WERI-Rb-1 (cell line): Measurements from ENCODE around the gene LPAR5.

Source experiments
- DNase-seq: peaks from one replicate; pipeline ENCODE4 v3.0.0-alpha.2; 2020
- H3K27ac ChIP-seq: fragments of 250-450 bp; sonication (Bioruptor Pico); 2 replicates; pipeline ENCODE4 v1.5.1; 2020; ENCODE audit warnings: mild to moderate bottlenecking, moderate library complexity
- H3K27me3 ChIP-seq: fragments of 250-450 bp; sonication (Bioruptor Pico); 2 replicates; pipeline ENCODE4 v1.5.1; 2021; ENCODE audit warnings: mild to moderate bottlenecking, low read depth, moderate library complexity; ENCODE audit not compliant: insufficient read depth, severe bottlenecking
- H3K36me3 ChIP-seq: fragments of 250-450 bp; sonication (Bioruptor Pico); 2 replicates; pipeline ENCODE4 v1.5.1; 2020; ENCODE audit warnings: mild to moderate bottlenecking, moderate library complexity
- H3K4me3 ChIP-seq: 2 replicates; pipeline ENCODE4 v1.5.1; 2011; ENCODE audit warnings: low read depth, mild to moderate bottlenecking, control low read depth, low read length
- H3K9me3 ChIP-seq: fragments of 250-450 bp; sonication (Bioruptor Pico); 2 replicates; pipeline ENCODE4 v1.5.1; 2021; ENCODE audit warnings: mild to moderate bottlenecking, moderate library complexity; ENCODE audit not compliant: severe bottlenecking
- CTCF ChIP-seq: IDR thresholded peaks from 2 replicates; pipeline ENCODE4 v1.5.1; 2011; ENCODE audit warnings: low read depth, mild to moderate bottlenecking, control low read depth, inconsistent platforms, low read length

Gene LPAR5

GRCh38 chr12:6626654-6627283, 9.0 kb downstream of the LPAR5 start:
- H3K27me3 ChIP-seq: no peaks in the 10 kb centered on the region
- no peak overlapping the region for H3K27ac ChIP-seq
- no peak for DNase-seq
- no peak overlapping the region for H3K4me3 ChIP-seq
- H3K9me3 ChIP-seq: no peaks in the 10 kb centered on the region
- H3K36me3 ChIP-seq: no peaks in the 10 kb centered on the region
- TF ChIP-seq CTCF: no peak

- no peak for TF ChIP-seq CTCF
- no peak for DNase-seq
- Histone ChIP-seq H3K4me3 (no peak overlapping the region), H3K27ac (no peak overlapping the region), H3K36me3 (no peaks in the 10 kb centered on the region), H3K27me3 (no peaks in the 10 kb centered on the region), H3K9me3 (no peaks in the 10 kb centered on the region)
Measured at GRCh38 chr12:6620885-6621274, 14.9 kb downstream of the LPAR5 start.

GRCh38 chr12:6620137-6620884, 15.4 kb downstream of the LPAR5 start:
- no peak overlapping the region for H3K27ac ChIP-seq
- H3K9me3 ChIP-seq: no peaks in the 10 kb centered on the region
- H3K4me3 ChIP-seq: no peak overlapping the region
- 0 out of 2 replicates have a peak, but pooled peaks have one; percentile 4 for TF ChIP-seq CTCF
- no peaks in the 10 kb centered on the region for H3K36me3 ChIP-seq
- no peak for DNase-seq
- H3K27me3 ChIP-seq: no peaks in the 10 kb centered on the region

GRCh38 chr12:6618483-6619225, 17.1 kb downstream of the LPAR5 start:
- no peak for TF ChIP-seq CTCF
- H3K9me3 ChIP-seq: no peaks in the 10 kb centered on the region
- no peak overlapping the region for H3K4me3 ChIP-seq
- H3K36me3 ChIP-seq: no peaks in the 10 kb centered on the region
- no peak for DNase-seq
- no peak overlapping the region for H3K27ac ChIP-seq
- no peaks in the 10 kb centered on the region for H3K27me3 ChIP-seq

- Histone ChIP-seq H3K9me3 (no peaks in the 10 kb centered on the region), H3K36me3 (no peaks in the 10 kb centered on the region), H3K27me3 (no peaks in the 10 kb centered on the region), H3K27ac (no peak overlapping the region), H3K4me3 (no peak overlapping the region)
- TF ChIP-seq CTCF: no peak
- no peak for DNase-seq
Measured at GRCh38 chr12:6615802-6616201, 20.0 kb downstream of the LPAR5 start.
